Endothelial cell of hepatic sinusoid (primary cell): ENCODE results near the gene KCNQ1.

ENCODE experiments used
- in situ Hi-C: cut with HindIII; loops from 2 replicates; pipeline ENCODE4 v1.10.0; 2017; ENCODE audit warnings: low sequenced_read_pairs

Gene KCNQ1

DNA sequence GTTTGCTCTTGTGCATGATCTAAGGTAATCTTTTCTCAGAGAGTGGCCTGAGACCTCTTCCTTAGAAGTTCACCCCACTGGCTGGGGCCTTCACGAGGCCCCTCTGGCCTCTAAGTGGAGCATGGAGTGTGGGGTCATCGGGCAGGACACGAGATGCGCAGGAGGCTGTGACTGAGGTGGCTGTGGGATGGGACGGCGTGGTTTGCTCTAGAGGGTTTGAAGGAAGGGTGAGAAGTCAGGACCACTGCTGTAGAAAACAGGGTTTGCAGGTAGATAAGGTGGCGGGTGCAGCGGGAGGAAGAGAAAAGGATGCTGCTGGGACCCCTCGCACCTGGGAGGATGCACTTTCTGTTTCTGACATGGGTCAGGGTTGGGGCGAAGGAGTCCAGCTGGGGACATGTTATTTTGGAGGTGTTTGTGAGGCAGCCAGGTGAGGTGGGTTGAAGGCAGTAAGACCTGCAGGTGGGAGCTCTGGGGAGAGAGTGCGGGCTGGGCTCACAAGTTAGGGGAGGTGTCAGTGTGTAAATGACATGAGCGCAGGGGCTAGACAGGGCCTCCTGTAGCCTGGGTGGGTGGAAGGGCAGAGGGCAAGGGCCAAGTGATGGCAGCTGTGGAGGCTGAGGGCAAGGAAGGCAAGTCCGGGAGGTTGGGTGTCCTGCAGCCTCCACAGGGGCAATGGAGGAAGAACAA lies 62.5 kb downstream of the KCNQ1 start:
- in situ Hi-C loops, result loop anchor here (5.0 to 10.0 kb wide), 3 partner anchors 50 to 323 kb away; no protein-coding TSS in a partner anchor

DNA sequence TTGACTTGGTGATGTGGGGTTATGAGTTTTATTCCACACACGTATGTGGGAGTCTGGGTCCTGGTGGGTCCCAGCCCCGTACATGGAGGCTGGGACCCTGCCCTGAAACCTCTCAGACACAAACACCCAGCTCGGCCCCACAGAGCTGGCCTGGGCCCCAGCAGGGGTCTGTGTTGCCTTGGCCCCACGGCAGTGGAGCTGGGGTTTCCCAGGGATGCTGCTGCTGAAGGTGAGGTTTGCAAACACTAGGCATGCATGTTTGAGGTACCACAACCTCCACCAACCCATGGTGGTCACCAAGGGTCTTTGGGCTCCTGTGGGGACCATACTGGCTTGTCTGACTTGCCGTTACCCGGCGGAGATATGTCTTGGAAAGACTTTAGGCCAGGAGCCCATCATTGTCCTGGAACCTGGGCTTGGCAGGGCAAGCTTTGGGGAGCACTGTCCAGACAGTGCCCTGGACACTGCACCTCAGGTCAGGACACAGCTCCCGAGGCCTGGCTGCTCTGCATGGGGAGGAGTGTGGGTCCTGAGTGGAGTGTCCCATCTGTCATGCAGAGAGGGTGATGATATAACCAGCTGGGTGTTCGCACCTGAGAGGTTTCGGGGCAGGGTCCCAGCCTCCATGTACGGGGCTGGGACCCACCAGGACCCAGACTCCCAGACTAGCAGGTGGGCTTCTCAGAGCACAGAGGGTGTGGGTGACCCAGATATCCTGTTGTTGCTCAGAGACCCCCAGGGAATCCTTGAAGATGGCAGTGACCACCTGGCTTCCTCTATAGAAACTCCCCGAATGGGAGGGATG lies 63.3 kb downstream of the KCNQ1 start:
- in situ Hi-C loops, result loop anchor here (5.0 to 10.0 kb wide), 3 partner anchors 49 to 323 kb away; no protein-coding TSS in a partner anchor

DNA sequence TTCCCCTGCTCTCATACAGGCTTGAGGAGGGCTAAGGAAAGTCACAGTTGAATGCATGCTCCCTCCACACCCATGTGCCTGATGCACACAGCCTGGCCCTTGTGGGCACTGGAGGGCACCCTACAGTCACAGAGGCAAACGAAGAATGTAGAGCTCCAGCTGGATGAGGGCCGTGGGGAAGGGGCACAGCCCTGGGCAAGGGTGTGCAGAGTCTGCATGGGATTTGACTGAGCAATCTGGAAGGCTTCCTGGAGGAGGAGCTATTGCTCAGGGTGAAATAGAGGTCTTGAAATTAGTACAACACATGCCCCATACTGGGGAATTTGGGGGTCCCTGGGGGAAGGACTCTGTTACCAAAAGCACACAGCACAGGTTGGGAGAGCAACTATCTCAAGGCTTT lies 64.0 kb downstream of the KCNQ1 start:
- in situ Hi-C loops, result loop anchor here (5.0 to 10.0 kb wide), 3 partner anchors 49 to 324 kb away; no protein-coding TSS in a partner anchor

DNA sequence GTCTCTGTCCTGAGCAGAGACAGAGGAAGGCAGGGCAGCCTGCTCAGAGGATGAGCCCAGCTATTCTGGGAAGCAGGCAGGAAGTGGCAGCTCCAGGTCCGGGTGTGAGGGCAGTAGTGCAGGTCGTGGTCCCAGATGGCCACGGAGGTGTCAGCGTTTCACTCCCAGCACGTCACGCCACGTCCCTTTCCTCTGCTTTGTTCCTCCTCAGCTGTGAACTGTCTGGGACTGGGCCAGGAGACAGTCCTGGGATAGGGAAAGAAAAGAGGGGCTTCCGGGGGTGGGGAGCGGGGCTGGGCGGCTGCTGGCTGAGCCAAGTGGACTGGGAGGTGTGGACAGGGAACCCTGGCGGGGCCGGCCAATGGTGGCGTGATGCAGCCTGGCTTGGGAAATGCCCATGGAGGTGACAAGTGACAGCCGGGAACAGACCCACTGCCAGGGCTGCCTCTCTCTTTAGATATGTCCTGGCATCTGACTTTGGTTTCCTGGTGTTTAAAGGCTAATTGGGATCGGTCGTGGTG lies 64.7 kb downstream of the KCNQ1 start:
- in situ Hi-C loops, result loop anchor here (5.0 to 10.0 kb wide), 3 partner anchors 48 to 325 kb away; no protein-coding TSS in a partner anchor

DNA sequence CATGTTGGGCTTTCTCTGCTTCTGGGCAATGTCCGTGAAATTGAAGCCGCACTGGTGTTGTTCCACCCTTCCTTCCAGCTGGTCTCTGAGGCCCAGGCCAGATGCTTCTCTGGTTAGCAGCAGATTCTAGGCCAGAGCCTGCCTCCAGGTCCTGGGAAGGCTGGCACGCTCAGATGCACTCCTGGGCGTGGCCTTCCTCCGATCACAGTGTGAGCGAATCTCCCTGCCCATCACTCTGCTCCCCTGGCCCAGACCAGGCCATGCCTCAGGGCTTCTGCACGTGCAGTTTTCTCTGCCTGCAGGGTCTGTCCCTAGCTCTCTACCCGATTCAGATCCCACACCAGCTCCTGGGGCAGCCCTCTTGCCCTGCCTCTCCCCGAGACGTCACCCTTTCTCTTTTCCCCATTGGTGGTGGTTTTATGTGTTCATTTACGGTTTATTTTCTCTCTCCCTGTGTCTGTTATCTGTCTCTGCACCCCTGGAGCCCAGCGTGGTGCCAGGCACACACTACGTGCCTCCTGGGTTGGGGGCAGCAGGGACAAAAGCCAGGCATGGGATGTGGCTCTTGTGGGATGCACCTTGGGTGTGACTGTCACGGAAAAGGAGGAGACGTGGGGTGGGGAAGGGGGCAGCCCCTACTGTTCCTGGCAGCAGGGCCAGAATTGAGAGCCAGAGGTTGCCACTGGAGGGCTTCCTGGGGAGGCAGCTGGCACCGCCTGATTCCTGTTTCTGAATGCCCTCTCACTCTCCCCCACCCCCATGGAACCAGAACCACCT lies 66.0 kb downstream of the KCNQ1 start:
- in situ Hi-C loops, result no loop called here

DNA sequence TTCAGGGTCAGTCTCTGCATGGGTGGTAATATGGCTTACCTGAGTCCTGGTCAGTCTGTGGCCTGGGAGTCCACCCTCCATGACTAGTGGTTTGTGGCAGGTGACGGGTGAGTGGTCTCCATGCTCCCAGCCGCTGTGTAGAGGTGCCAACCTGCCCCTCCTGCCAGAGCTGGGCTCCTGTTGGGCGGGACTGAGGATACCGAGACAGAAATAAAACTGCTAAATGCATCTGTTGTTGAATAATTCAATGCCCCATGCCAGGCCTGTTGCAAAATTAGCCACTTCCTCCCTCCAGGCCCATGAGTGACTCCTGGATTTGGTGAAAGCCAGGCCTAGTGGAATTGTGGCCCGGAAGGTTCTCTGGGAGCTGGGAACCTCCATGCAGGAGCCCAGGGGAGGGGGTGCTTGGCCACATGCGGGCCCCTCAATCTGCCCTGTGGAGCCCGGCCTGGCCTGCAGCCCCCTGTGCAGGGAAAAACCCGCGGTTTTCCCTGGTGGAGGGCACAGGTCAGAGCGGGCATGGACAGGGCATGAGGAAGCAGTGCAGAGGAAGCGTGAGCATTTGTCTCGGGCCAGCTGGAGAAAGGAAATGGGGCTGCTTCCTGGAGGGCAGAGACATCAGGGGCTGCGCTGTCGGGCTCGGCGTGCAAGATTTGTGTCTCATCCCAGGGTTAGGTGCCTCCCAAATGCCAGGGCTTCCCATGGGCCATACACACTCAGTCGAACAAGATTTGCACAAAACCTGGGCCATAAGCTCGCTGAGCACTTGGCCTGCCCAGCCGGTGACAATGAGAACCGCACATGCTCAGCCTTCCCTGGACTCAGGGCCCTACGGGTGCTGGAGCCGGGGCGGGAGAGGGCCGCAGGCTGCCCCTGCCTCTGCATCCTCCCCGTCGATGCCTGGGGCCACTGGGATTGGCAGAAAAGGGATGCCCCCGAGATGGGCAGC lies 66.9 kb downstream of the KCNQ1 start:
- in situ Hi-C loops, result no loop called here

DNA sequence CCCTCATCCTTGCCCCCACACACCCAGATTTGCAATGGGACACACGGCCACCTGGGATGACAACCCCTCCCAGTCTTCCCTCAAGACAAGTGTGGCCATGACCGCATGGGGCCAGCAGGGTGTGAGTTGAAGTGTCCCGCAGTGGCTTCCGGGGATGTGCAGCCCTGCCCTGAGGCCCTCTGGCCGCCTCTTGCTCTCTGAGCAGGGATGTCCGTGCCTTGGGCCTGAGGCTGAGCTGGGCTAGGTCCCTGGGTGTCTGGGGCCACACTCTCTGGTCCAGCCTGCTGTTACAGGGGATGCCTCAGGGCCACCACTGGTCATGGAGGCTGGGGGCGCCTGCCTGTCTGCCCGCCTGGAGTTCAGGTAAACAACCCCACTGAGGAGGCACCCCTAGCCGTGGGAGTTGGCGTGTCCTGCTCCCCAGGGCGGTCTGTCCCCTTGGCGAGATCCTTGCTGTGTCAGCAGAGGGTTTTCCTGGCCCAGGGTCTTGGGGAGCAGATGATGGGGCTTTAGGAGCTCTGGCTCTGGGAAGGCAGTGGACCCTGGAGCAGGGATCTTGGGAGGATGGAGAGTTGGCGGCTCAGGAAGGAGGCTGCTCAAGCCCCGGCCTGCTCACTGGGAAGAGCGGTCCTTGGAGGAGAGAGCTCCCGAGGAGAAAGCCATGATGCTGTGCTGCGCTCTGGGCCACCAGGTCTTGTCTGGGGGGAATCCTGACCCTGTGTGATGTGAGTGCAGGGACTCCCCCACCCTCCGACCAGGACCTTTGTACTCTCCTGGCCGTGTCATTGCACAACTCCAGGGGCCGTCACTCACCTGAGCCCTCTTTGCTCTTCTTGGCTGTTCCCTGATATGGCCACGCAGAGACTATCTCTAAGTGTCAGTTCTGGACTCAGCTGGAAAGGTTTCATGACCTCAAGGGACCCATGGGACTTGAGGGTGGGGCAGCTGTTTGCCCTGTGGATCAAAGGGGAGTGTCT lies 67.9 kb downstream of the KCNQ1 start:
- in situ Hi-C loops, result no loop called here

DNA sequence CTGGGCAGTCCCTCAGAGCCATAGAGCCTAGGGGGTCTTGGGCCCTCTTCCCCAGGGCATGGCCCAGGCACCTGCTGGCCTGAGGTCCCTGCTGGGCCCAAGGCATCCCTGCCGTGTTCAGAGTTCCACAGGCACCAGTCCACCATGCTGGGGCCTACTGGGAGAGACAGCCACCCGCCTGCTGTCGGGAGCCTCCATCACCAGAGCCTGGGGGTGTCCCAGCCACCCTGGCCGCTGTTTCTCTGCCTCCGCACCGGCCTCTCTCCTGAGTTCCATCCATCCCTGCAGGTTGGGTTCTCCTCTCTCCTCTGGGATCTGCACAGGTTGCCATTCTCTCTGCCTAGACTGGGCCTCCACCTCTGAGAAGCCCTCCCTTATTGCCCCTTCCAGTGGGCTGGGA lies 68.6 kb downstream of the KCNQ1 start:
- in situ Hi-C loops, result no loop called here

DNA sequence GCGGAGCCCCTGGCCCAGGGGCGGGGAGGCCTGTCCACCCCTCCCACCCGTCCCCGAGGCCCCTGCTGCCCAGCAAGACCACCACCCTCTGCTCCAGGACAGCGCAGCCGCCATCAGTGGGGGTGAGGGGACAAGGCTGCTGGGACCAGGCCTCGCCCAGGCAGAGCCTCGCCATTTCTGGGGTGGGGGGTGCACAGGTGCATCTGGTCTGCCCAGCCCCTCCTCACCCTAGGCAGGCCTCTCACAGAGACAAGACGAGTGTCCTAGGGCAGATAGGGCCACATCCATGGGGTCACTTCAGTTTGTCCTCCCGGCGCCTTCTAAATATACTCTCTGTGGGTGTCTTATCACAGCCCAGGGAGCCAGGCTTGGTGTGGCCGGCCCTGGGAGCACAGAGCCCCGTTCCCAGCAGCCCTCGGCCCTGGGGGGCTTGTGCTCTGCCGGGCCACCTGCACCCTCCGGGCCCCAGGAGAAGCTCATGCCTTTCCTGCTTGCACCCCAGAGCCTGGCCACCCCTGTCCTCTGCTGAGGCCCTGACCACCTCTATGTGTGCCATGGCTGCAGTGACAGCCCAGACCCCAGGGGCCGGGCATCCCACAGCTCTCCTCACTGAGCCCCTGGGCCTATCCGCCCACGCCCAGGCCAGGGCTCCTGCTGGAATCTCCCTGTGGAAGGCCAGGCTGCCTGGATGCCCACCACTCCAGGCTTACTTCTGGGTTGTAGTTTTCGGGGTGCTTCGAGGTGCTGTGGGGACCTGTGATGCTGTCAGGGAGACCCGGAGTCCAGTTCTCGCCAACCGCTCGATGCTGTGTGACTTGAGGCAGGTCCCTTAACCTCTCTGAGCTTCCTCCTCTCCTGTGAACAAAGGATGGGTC lies 70.8 kb downstream of the KCNQ1 start:
- in situ Hi-C loops, result no loop called here

DNA sequence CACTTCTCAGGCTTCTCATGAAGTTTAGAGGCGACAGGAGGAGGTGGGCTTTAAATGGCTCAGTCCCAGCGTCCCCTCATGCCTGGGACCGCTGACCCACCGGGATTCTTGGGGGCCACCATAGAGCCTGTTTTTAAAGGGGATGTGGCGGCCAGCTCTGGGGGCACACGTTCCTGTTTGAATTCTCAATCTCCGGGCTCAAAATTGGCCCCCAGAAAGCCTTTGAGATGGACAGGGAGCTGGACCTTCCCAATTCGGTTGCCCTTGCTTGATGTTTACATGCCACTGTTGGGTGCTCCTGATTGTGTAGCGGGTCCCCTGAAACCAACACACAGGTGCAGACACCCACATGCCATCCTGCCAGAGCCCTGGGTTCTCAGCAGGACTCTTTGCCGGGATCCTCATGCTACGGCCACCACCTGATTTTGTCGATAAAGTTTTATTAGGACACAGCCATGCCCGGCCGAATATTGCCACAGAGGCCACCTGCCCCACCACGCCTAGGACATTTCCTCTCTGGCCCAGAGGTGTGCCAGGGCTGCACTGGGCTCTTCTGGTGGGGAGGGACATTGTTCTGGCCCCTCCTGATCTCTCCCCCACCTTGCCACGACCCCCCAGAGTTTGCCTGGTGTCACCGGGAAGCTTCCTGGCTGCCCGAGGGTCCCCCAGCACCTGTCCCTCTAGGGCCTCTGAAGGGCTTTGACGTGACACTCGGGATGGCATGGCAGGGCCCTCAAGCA lies 71.6 kb downstream of the KCNQ1 start:
- in situ Hi-C loops, result no loop called here

DNA sequence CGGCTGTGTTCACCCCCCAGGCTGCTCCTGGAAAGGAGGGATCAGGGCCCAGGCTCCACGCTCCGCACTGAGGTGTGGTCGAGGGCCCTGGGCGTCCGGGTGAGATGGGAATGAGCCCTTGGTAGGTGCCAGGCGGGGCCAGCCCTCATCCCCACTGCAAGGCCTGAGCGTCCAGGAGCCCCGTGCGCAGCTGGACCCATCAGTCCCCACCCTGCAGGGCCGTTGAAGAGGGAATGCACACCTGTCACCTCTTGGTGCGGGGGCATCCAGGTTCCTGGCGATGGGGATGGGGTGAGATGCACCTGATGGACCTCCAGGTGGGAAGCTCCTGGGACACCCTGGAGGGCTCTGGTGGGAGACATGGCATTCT lies 72.2 kb downstream of the KCNQ1 start:
- in situ Hi-C loops, result no loop called here

DNA sequence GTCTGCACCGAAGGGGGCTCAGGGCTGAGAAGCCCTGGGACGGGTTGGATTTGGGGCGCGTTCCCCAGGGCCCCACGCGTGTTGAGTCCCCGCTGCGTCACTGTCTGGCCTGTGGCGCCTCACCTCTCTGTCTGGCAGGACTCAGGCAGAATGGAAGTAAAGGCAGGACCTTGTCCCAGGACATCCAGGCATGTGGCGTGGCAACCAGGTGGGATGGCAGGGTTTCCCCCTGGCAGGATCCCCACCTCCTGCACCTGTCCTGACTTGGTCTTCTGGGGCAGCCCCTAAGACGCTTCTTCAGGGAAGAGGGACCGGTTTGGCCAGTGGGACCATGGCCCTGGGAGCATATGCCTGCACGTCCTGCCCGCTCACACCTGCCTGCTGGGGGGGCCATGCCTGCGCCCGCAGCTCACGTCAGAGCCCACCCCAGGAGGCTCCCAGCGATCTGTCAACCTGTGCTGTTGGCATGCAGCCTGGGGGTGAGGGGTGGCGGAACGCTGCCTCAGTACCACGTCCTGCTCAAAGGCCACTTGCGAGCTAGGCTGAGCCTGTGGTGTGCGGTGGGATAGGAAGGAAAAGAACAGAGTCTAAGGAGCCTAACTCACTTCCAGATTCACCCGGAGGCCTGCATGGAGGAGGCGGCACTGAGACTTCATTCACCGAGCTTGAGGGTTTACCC lies 72.7 kb downstream of the KCNQ1 start:
- in situ Hi-C loops, result no loop called here

DNA sequence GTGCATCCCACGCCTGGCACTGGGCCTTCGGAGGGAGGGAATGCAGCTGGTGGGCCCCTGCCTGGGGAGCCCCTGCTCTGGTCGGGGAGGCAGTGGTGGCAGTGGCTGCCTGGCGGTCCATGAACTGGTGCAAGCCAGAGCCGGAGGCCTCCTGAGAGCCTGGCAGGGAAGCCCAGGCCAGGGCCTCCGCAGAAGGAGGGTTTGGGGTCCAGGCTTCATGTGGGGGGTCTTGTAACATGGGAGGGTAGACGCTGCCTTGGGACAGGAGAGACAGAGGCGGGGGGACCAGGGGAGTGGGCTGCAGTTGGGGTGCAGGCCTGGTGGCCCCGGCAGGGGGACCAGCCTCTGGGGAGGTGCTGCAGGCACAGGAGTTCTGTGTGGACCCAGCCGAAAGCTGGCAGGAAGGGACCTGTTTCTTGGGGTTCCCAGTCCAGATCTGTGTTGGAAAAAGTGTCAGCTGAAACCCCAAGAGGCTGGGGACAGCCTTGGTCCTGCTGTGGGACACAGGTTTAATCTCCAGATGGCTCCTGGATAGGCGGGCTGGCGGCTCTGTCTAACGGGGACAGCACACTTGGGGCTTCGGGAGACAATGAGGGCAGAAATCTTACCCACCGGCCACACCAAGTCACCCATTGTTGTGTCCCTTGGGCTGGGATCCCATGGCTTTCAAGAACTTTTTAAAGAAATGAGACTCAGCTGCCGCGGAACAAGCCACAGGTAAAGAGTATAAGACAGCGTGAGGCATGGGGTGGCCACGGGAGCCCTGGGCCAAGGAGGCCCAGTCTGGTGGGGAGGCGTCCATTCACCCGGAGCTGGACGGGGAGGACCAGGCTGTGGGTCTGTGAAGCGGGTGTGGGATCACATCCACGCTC lies 73.5 kb downstream of the KCNQ1 start:
- in situ Hi-C loops, result no loop called here

DNA sequence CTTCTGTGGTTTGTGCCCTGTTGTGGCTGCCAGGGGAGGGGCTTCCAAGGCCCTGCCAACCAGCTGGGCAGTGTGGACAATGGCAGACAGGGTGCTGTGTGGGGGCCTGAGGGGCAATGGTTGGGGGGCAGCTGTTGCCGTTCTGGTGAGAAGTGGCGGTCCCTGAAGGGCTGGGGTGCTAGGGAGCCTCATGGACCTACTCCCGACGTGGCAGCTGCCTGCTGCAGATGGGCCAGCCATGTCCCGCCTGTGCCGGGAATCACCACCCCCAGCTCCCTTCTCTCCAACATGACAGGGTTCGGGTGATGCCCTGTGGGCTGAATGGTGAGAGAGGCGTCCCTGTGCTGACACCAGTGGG lies 74.2 kb downstream of the KCNQ1 start:
- in situ Hi-C loops, result no loop called here

DNA sequence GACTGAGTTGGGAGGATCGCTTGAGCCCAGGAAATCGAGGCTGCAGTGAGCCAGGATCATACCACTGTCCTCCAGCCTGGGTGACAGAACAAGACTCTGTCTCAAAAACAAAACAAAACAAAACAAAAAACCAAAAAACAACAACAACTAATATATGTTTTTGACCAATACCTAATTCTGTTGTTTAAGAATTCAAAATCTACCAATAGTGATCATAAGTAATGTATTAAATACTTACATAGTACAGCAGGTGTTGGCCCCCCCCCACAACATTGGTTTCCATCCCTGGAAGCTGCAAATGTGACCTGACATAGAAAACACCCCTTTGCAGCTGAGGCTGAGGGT lies 74.7 kb downstream of the KCNQ1 start:
- in situ Hi-C loops, result no loop called here
